Measurements from ENCODE around the gene HIPK3. TPM values are rescaled to one million over a fixed set of nuclear protein-coding genes. Genes with fewer than 3 reads are reported as not detected.

The HIPK3 gene
- total RNA-seq, 4 donors from 2014 or later = 267 to 391 (median 316) TPM

GRCh38 chr11:33394431-33395109, 137.4 kb downstream of the HIPK3 start:
- Histone ChIP-seq H3K4me3 (no peak overlapping the region), H3K4me1 (no peaks in the 10 kb centered on the region), H3K27me3 (no peaks in the 10 kb centered on the region), H3K27ac (no peak overlapping the region), H3K9me3 (no peaks in the 10 kb centered on the region), H3K36me3 (no peaks in the 10 kb centered on the region)
- TF ChIP-seq POLR2A (IDR thresholded peaks at IDR 0.05) = no peak
- TF ChIP-seq, protein P1, sequence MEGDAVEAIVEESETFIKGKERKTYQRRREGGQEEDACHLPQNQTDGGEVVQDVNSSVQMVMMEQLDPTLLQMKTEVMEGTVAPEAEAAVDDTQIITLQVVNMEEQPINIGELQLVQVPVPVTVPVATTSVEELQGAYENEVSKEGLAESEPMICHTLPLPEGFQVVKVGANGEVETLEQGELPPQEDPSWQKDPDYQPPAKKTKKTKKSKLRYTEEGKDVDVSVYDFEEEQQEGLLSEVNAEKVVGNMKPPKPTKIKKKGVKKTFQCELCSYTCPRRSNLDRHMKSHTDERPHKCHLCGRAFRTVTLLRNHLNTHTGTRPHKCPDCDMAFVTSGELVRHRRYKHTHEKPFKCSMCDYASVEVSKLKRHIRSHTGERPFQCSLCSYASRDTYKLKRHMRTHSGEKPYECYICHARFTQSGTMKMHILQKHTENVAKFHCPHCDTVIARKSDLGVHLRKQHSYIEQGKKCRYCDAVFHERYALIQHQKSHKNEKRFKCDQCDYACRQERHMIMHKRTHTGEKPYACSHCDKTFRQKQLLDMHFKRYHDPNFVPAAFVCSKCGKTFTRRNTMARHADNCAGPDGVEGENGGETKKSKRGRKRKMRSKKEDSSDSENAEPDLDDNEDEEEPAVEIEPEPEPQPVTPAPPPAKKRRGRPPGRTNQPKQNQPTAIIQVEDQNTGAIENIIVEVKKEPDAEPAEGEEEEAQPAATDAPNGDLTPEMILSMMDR (IDR thresholded peaks at IDR 0.05) = no peak
- intact Hi-C loops (cut with DNase I; ENCODE audit: low total_unique reads) = no loop called here
- DNase-seq = no peak

GRCh38 chr11:33396361-33396760, 139.2 kb downstream of the HIPK3 start:
- Histone ChIP-seq H3K4me3 (no peak overlapping the region), H3K9me3 (no peaks in the 10 kb centered on the region), H3K27ac (no peak overlapping the region), H3K27me3 (no peaks in the 10 kb centered on the region), H3K4me1 (no peaks in the 10 kb centered on the region), H3K36me3 (no peaks in the 10 kb centered on the region)
- TF ChIP-seq, protein P1 (IDR thresholded peaks at IDR 0.05) = no peak
- TF ChIP-seq POLR2A (IDR thresholded peaks at IDR 0.05) = no peak
- DNase-seq = no peak
- intact Hi-C loops (cut with DNase I; ENCODE audit: low total_unique reads) = no loop called here

- H3K27ac ChIP-seq = no peak overlapping the region
- no peak for TF ChIP-seq POLR2A (IDR thresholded peaks at IDR 0.05)
- TF ChIP-seq, protein P1 (IDR thresholded peaks at IDR 0.05) = no peak
- H3K4me1 ChIP-seq = no peaks in the 10 kb centered on the region
- H3K36me3 ChIP-seq = no peaks in the 10 kb centered on the region
- H3K9me3 ChIP-seq = no peaks in the 10 kb centered on the region
- no peaks in the 10 kb centered on the region for H3K27me3 ChIP-seq
- no peak for DNase-seq
- no peak overlapping the region for H3K4me3 ChIP-seq
- intact Hi-C loops (cut with DNase I; ENCODE audit: low total_unique reads) = no loop called here
These were observed 142.2 kb downstream of the HIPK3 start for GRCh38 chr11:33399421-33399820.

DNA sequence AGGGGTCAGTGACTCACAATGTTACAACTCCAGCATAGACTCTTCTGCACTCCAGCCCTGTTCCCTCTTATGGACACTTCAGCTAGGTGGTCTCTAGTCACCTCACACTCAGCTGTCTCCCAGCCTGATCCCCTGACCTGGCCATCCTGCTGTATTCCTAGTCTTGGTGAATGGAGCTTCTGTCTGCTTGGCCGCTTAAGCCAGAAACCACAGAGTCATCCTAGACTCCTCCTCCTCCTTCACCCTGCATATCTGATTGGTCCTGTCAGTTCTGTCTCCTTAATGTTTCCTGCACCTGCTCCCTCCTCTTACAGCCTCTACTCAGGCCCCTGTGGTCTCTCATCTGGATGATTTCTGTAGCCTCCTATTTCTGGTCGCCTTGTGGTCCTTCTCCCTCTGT, 144.9 kb downstream of the HIPK3 start:
- H3K27ac ChIP-seq = no peak overlapping the region
- no peaks in the 10 kb centered on the region for H3K4me1 ChIP-seq
- intact Hi-C loops (cut with DNase I; ENCODE audit: low total_unique reads) = no loop called here
- no peaks in the 10 kb centered on the region for H3K27me3 ChIP-seq
- no peaks in the 10 kb centered on the region for H3K36me3 ChIP-seq
- TF ChIP-seq, protein P1 (IDR thresholded peaks at IDR 0.05) = no peak
- TF ChIP-seq POLR2A (IDR thresholded peaks at IDR 0.05) = no peak
- no peaks in the 10 kb centered on the region for H3K9me3 ChIP-seq
- no peak for DNase-seq
- H3K4me3 ChIP-seq = no peak overlapping the region

- no peak for DNase-seq
- no peak for TF ChIP-seq POLR2A (IDR thresholded peaks at IDR 0.05)
- TF ChIP-seq, protein P1 (IDR thresholded peaks at IDR 0.05) = no peak
- Histone ChIP-seq H3K4me3 (no peak overlapping the region), H3K9me3 (no peaks in the 10 kb centered on the region), H3K36me3 (no peaks in the 10 kb centered on the region), H3K27me3 (no peaks in the 10 kb centered on the region), H3K4me1 (no peaks in the 10 kb centered on the region), H3K27ac (no peak overlapping the region)
- intact Hi-C loops (cut with DNase I; ENCODE audit: low total_unique reads) = no loop called here
These were observed 146.2 kb downstream of the HIPK3 start for GRCh38 chr11:33403344-33403743.

All from uterus (tissue), 4 donors.